Stimulated activated CD4-positive, alpha-beta T cell treated with anti-CD3 and anti-CD28 coated beads, TNF-alpha, amount 100 ng/mL, for 48 hours (primary cell): ENCODE data around the gene ANKRD28.
"Not testable (repeated sequence)": the region's sequence is repeated elsewhere in the genome, so short reads cannot be mapped to it uniquely, and the experiment has no call there.

Experiments used
- DNase-seq, 3 donors: peaks; one replicate each; pipeline ENCODE4 v3.0.0-alpha.2; 2020; ENCODE audit warnings: low read depth in 3 of 3

The ANKRD28 gene

GRCh38 chr3:15771444-15771843, 26.3 kb downstream of the ANKRD28 start:
- no peak for DNase-seq

- DNase-seq, result no peak
These were observed 28.4 kb downstream of the ANKRD28 start for GRCh38 chr3:15769256-15769915.

GRCh38 chr3:15768421-15769255, 29.1 kb downstream of the ANKRD28 start:
- no peak for DNase-seq

- DNase-seq, result no peak
These were observed 31.4 kb downstream of the ANKRD28 start for GRCh38 chr3:15766406-15766805.

GRCh38 chr3:15758295-15758694, 39.5 kb downstream of the ANKRD28 start:
- DNase-seq, result no peak

- DNase-seq, result no peak
These were observed 40.0 kb downstream of the ANKRD28 start for GRCh38 chr3:15757824-15758223.

- no peak for DNase-seq
These were observed 41.3 kb downstream of the ANKRD28 start for GRCh38 chr3:15756505-15756904.

GRCh38 chr3:15755780-15756179, 42.0 kb downstream of the ANKRD28 start:
- no peak for DNase-seq

- DNase-seq, result no peak
These were observed 42.6 kb downstream of the ANKRD28 start for GRCh38 chr3:15755181-15755580.

GRCh38 chr3:15754047-15754446, 43.7 kb downstream of the ANKRD28 start:
- DNase-seq, result no peak

GRCh38 chr3:15753056-15753710, 44.6 kb downstream of the ANKRD28 start:
- no peak for DNase-seq

GRCh38 chr3:15750879-15751278, 46.9 kb downstream of the ANKRD28 start:
- DNase-seq, result no peak

GRCh38 chr3:15750143-15750542, 47.6 kb downstream of the ANKRD28 start:
- DNase-seq, result no peak

GRCh38 chr3:15745896-15746295, 51.9 kb downstream of the ANKRD28 start:
- not testable (repeated sequence) for DNase-seq

GRCh38 chr3:15744176-15744575, 53.6 kb downstream of the ANKRD28 start:
- no peak for DNase-seq

- DNase-seq, result no peak
These were observed 54.2 kb downstream of the ANKRD28 start for GRCh38 chr3:15743587-15744009.

- not testable (repeated sequence) for DNase-seq
These were observed 55.5 kb downstream of the ANKRD28 start for GRCh38 chr3:15742236-15742635.

- DNase-seq, result not testable (repeated sequence)
These were observed 59.2 kb downstream of the ANKRD28 start for GRCh38 chr3:15738616-15739005.

- DNase-seq, result no peak
These were observed 66.8 kb downstream of the ANKRD28 start for GRCh38 chr3:15731024-15731423.

GRCh38 chr3:15728766-15729165, 69.0 kb downstream of the ANKRD28 start:
- DNase-seq, result no peak

GRCh38 chr3:15726881-15727280, 70.9 kb downstream of the ANKRD28 start:
- DNase-seq, result no peak

- no peak for DNase-seq
These were observed 71.7 kb downstream of the ANKRD28 start for GRCh38 chr3:15726043-15726442.

- DNase-seq, result no peak
These were observed 73.3 kb downstream of the ANKRD28 start for GRCh38 chr3:15724446-15724845.
